GM23338 (cell line): ENCODE data around the gene RBM23. TPM values are rescaled to one million over a fixed set of nuclear protein-coding genes. Genes with fewer than 3 reads are reported as not detected.

Source experiments
- ATAC-seq: fragments of 200-7000 bp; cut with Tn5 transposase; 3 replicates; pipeline ENCODE4 v1.9.1; 2020
- DNase-seq: peaks from one replicate; pipeline ENCODE4 v3.0.0-alpha.2; 2015; ENCODE audit warnings: low spot score
- H2AFZ ChIP-seq: fragments of 200-600 bp; sonication (generic); 2 replicates; pipeline ENCODE4 v1.8.0; 2016; ENCODE audit warnings: antibody characterized with exemption, mild to moderate bottlenecking, moderate library complexity
- H3F3A ChIP-seq: fragments of 200-600 bp; sonication (generic); replicated peaks from 2 replicates; pipeline ENCODE4 v1.8.0; 2017; ENCODE audit warnings: antibody characterized with exemption, mixed run types, low read depth
- H3K27ac ChIP-seq: fragments of 200-600 bp; sonication (generic); 2 replicates; pipeline ENCODE4 v1.6.1; 2016; ENCODE audit warnings: low read depth
- H3K27me3 ChIP-seq: fragments of 200-600 bp; sonication (generic); 2 replicates; pipeline ENCODE4 v1.8.0; 2016; ENCODE audit warnings: mild to moderate bottlenecking, mixed run types, moderate library complexity; ENCODE audit not compliant: insufficient read depth
- H3K36me3 ChIP-seq: fragments of 200-600 bp; sonication (generic); 2 replicates; pipeline ENCODE4 v1.8.0; 2016; ENCODE audit warnings: mild to moderate bottlenecking; ENCODE audit not compliant: insufficient read depth
- H3K4me1 ChIP-seq: fragments of 200-600 bp; sonication (generic); 2 replicates; pipeline ENCODE4 v1.8.0; 2016; ENCODE audit warnings: mild to moderate bottlenecking, moderate library complexity; ENCODE audit not compliant: insufficient read depth
- H3K4me2 ChIP-seq: fragments of 200-600 bp; sonication (generic); 2 replicates; pipeline ENCODE4 v1.7.1; 2017; ENCODE audit warnings: mixed run types
- H3K4me3 ChIP-seq: fragments of 200-600 bp; sonication (generic); 2 replicates; pipeline ENCODE4 v1.6.1; 2016; ENCODE audit warnings: mixed run types
- H3K79me2 ChIP-seq: fragments of 200-600 bp; sonication (generic); replicated peaks from 2 replicates; pipeline ENCODE4 v1.8.0; 2017; ENCODE audit warnings: mild to moderate bottlenecking; ENCODE audit not compliant: insufficient read depth
- H3K9me2 ChIP-seq: fragments of 200-600 bp; sonication (generic); 2 replicates; pipeline ENCODE4 v1.8.0; 2017; ENCODE audit not compliant: insufficient read depth
- H4K20me1 ChIP-seq: fragments of 200-600 bp; sonication (generic); replicated peaks from 2 replicates; pipeline ENCODE4 v1.8.0; 2017; ENCODE audit warnings: mild to moderate bottlenecking; ENCODE audit not compliant: insufficient read depth
- H3K27ac Mint-ChIP-seq: 2 replicates; pipeline ENCODE4 v1.8.0; 2020; ENCODE audit warnings: inconsistent platforms, mild to moderate bottlenecking, moderate library complexity, mixed read lengths
- H3K27me3 Mint-ChIP-seq: 3 replicates; pipeline ENCODE4 v1.8.0; 2022; ENCODE audit warnings: low read depth, mild to moderate bottlenecking, moderate library complexity, mixed read lengths, inconsistent platforms; ENCODE audit not compliant: insufficient read depth, poor library complexity
- H3K36me3 Mint-ChIP-seq: 3 replicates; pipeline ENCODE4 v1.8.0; 2021; ENCODE audit warnings: low read depth, mild to moderate bottlenecking, inconsistent platforms, moderate library complexity, mixed read lengths
- H3K4me1 Mint-ChIP-seq: 3 replicates; pipeline ENCODE4 v1.8.0; 2020; ENCODE audit warnings: mild to moderate bottlenecking, inconsistent platforms, mixed read lengths
- H3K4me3 Mint-ChIP-seq: 3 replicates; pipeline ENCODE4 v1.8.0; 2021; ENCODE audit warnings: moderate library complexity, mild to moderate bottlenecking, inconsistent platforms, mixed read lengths
- H3K9me3 Mint-ChIP-seq: 3 replicates; pipeline ENCODE4 v1.8.0; 2020; ENCODE audit warnings: moderate library complexity, mild to moderate bottlenecking, inconsistent platforms, mixed read lengths
- CREB1 ChIP-seq: fragments of 250-450 bp; sonication (Bioruptor Pico); IDR thresholded peaks from 2 replicates; pipeline ENCODE4 v1.5.0; 2020; ENCODE audit warnings: low read depth, mild to moderate bottlenecking, moderate library complexity
- CTCF ChIP-seq, 2 experiments: fragments of 200-600 bp in 1 of 2; sonication (generic) in 1 of 2; conservative IDR thresholded peaks; 2 replicates each; pipeline versions ENCODE4 v1.5.1 to v1.6.1; 2016 to 2017; ENCODE audit warnings: antibody characterized with exemption in 2 of 2, low read depth in 2 of 2, mild to moderate bottlenecking in 2 of 2, moderate library complexity in 1 of 2
- ETS1 ChIP-seq: IDR thresholded peaks from 2 replicates; pipeline ENCODE4 v1.6.1; 2016; ENCODE audit warnings: antibody characterized with exemption
- EZH2 ChIP-seq: fragments of 200-600 bp; sonication (generic); IDR thresholded peaks from one replicate; pipeline ENCODE4 v1.8.0; 2017; ENCODE audit warnings: antibody characterized with exemption, mild to moderate bottlenecking, low read depth; ENCODE audit not compliant: unreplicated experiment
- JUNB ChIP-seq: IDR thresholded peaks from one replicate; pipeline ENCODE4 v1.6.1; 2016; ENCODE audit warnings: antibody characterized with exemption; ENCODE audit not compliant: unreplicated experiment
- POLR2AphosphoS5 ChIP-seq: IDR thresholded peaks from 2 replicates; pipeline ENCODE4 v1.6.1; 2016; ENCODE audit warnings: antibody characterized with exemption, low read depth
- STAT1 ChIP-seq: IDR thresholded peaks from one replicate; pipeline ENCODE4 v1.6.1; 2016; ENCODE audit warnings: antibody characterized with exemption; ENCODE audit not compliant: unreplicated experiment
- ZNF114 ChIP-seq: fragments of 250-450 bp; sonication (Bioruptor Pico); IDR thresholded peaks from 2 replicates; pipeline ENCODE4 v1.5.0; 2020; ENCODE audit warnings: mild to moderate bottlenecking, moderate library complexity
- ZNF331 ChIP-seq: fragments of 250-450 bp; sonication (Bioruptor Pico); IDR thresholded peaks from 2 replicates; pipeline ENCODE4 v1.5.0; 2020; ENCODE audit warnings: low read depth, mild to moderate bottlenecking, moderate library complexity
- ZNF462 ChIP-seq: fragments of 250-450 bp; sonication (Bioruptor Pico); IDR thresholded peaks from 2 replicates; pipeline ENCODE4 v1.5.0; 2020; ENCODE audit warnings: mild to moderate bottlenecking, moderate library complexity
- polyA plus RNA-seq: library from polyadenylated mRNA; unstranded; fragments of >200 nt; fragmentation: Nextera tagmentation; extraction: Ambion mirVana; gene quantifications from 2 replicates; pipeline ENCODE4 v1.2.1, GENCODE V29; 2016
- total RNA-seq: library from RNA; depleted of rRNA; stranded (reverse); fragments of >200 nt; shearing (Covaris generic); gene quantifications from 2 replicates; pipeline ENCODE4 v1.2.3, GENCODE V29; 2014

The RBM23 gene
- total and polyA plus RNA-seq, 2 experiments from 2014 or later = 14.4 to 52.8 TPM

- Histone ChIP-seq H3K4me3 (no peak overlapping the region), H3K4me1 (peaks cover 14% of the 10 kb centered on the region), H3K4me2 (no peak overlapping the region), H3K27me3 (peaks cover 41% of the 10 kb centered on the region), H4K20me1 (no peaks in the 10 kb centered on the region; the same call in none of the 2 replicates), H3K9me2 (no peaks in the 10 kb centered on the region), H3K27ac (no peak overlapping the region), H3K36me3 (no peaks in the 10 kb centered on the region), H3F3A (peaks cover 13% of the 10 kb centered on the region), H3K79me2 (no peaks in the 10 kb centered on the region), H2AFZ (no peak overlapping the region)
- no peak overlapping the region; the same call in 2 of the 3 replicates for H3K4me3 Mint-ChIP-seq
- peaks cover 15% of the 10 kb centered on the region for H3K36me3 Mint-ChIP-seq
- DNase-seq (peak; percentile 86), ATAC-seq (no peak)
- peaks cover 10% of the 10 kb centered on the region for H3K4me1 Mint-ChIP-seq
- TF ChIP-seq EZH2 (no peak), ZNF331 (CRISPR knock-in tag) (no peak), CTCF (conservative IDR thresholded peaks at IDR 0.05; ENCODE audit: low read depth in 2 of 2) (no peak), POLR2AphosphoS5 (no peak)
- H3K9me3 Mint-ChIP-seq = no peaks in the 10 kb centered on the region
- no peak overlapping the region for H3K27ac Mint-ChIP-seq
- H3K27me3 Mint-ChIP-seq = peaks cover 26% of the 10 kb centered on the region
Measured at GRCh38 chr14:22896760-22897159, 22.2 kb downstream of the RBM23 start.

- no peaks in the 10 kb centered on the region for H3K79me2 ChIP-seq
- no peak for ATAC-seq
- H3F3A ChIP-seq = peaks cover 13% of the 10 kb centered on the region
- peaks cover 26% of the 10 kb centered on the region for H3K27me3 Mint-ChIP-seq
- H3K4me1 Mint-ChIP-seq = peaks cover 10% of the 10 kb centered on the region
- no peak overlapping the region for H2AFZ ChIP-seq
- no peaks in the 10 kb centered on the region; the same call in none of the 2 replicates for H4K20me1 ChIP-seq
- H3K4me1 ChIP-seq = peaks cover 14% of the 10 kb centered on the region
- no peaks in the 10 kb centered on the region for H3K36me3 ChIP-seq
- H3K4me3 ChIP-seq = no peak overlapping the region
- no peak for DNase-seq
- no peak overlapping the region for H3K4me2 ChIP-seq
- H3K27me3 ChIP-seq = peaks cover 41% of the 10 kb centered on the region
- peaks cover 10% of the 10 kb centered on the region for H3K36me3 Mint-ChIP-seq
- no peak overlapping the region; the same call in 2 of the 3 replicates for H3K4me3 Mint-ChIP-seq
- H3K27ac Mint-ChIP-seq = no peak overlapping the region
- no peaks in the 10 kb centered on the region for H3K9me2 ChIP-seq
- no peak overlapping the region for H3K27ac ChIP-seq
- no peaks in the 10 kb centered on the region for H3K9me3 Mint-ChIP-seq
- TF ChIP-seq ZNF462 (CRISPR knock-in tag) (no peak), EZH2 (no peak), CREB1 (CRISPR knock-in tag) (no peak), ETS1 (no peak), JUNB (no peak), STAT1 (no peak), ZNF114 (CRISPR knock-in tag) (no peak)
Measured at GRCh38 chr14:22896356-22896755, 22.6 kb downstream of the RBM23 start.
